HepG2 (cell line): ENCODE data around the gene CGB8.

Source experiments
- CTCF ChIP-seq: sonication (generic); formaldehyde crosslinking; IDR thresholded peaks from 2 replicates; pipeline ENCODE4 v1.5.0; 2020; ENCODE audit warnings: mild to moderate bottlenecking, missing genetic modification reagents, moderate library complexity
- SOX13 ChIP-seq, 3 experiments: fragments of 450-650 bp in 1 of 3; sonication (generic) in 1 of 3; formaldehyde crosslinking in 1 of 3; IDR thresholded peaks in 2 of 3; conservative IDR thresholded peaks in 1 of 3; 2 replicates each; pipeline versions ENCODE4 v1.5.0 to v1.6.1; 2016 to 2020; ENCODE audit warnings: antibody characterized with exemption in 1 of 3, mild to moderate bottlenecking in 1 of 3, missing compliant biosample characterization in 1 of 3, missing genetic modification reagents in 1 of 3, moderate library complexity in 1 of 3
- ZSCAN5A ChIP-seq: sonication (generic); formaldehyde crosslinking; IDR thresholded peaks from 2 replicates; pipeline ENCODE4 v1.8.0; 2022; ENCODE audit warnings: mild to moderate bottlenecking, missing genetic modification reagents, borderline replicate concordance

GRCh38 chr19:49016067-49016839 is 32.7 kb downstream of the CGB8 start:
- TF ChIP-seq ZSCAN5A (no peak), CTCF (CRISPR knock-in tag) (no peak), SOX13 (IDR thresholded peaks at IDR 0.05) (no peak), SOX13 (CRISPR knock-in tag; conservative IDR thresholded peaks at IDR 0.05 in 1 of 2, IDR thresholded peaks at IDR 0.05 in 1 of 2) (no peak)
